Progenitor cell of endocrine pancreas (in vitro differentiated cells): ENCODE measurements around the gene ABI3BP. TPM values are rescaled to one million over a fixed set of nuclear protein-coding genes. Genes with fewer than 3 reads are reported as not detected.

Experiments used
- DNase-seq: peaks from one replicate; pipeline ENCODE4 v3.0.0; 2021; ENCODE audit warnings: low spot score; ENCODE audit not compliant: unreplicated experiment
- H3K27ac Mint-ChIP-seq: 2 replicates; pipeline ENCODE4 v1.8.0; 2021; ENCODE audit warnings: mild to moderate bottlenecking, moderate library complexity, mixed read lengths
- H3K27me3 Mint-ChIP-seq: 2 replicates; pipeline ENCODE4 v1.8.0; 2021; ENCODE audit warnings: mixed read lengths
- H3K36me3 Mint-ChIP-seq: 2 replicates; pipeline ENCODE4 v1.8.0; 2022; ENCODE audit warnings: mixed read lengths; ENCODE audit not compliant: insufficient read depth
- H3K4me1 Mint-ChIP-seq: 2 replicates; pipeline ENCODE4 v1.8.0; 2021; ENCODE audit warnings: low read depth, mixed read lengths
- H3K4me3 Mint-ChIP-seq: 2 replicates; pipeline ENCODE4 v1.8.0; 2021; ENCODE audit warnings: low read depth, mild to moderate bottlenecking, moderate library complexity, mixed read lengths
- H3K9me3 Mint-ChIP-seq: 2 replicates; pipeline ENCODE4 v1.8.0; 2021; ENCODE audit warnings: low read depth, mixed read lengths
- CTCF ChIP-seq: fragments of 200-600 bp; sonication (generic); IDR thresholded peaks from one replicate; pipeline ENCODE4 v1.5.0; 2021; ENCODE audit warnings: antibody characterized with exemption, mild to moderate bottlenecking; ENCODE audit not compliant: unreplicated experiment
- total RNA-seq: library from RNA; stranded (reverse); gene quantifications from 2 replicates; pipeline ENCODE4 v1.2.1, GENCODE V29; 2021

The ABI3BP gene
- total RNA-seq, 1 donor from 2014 or later: not detected

- no peak for DNase-seq
- Mint-ChIP-seq H3K27ac (no peak overlapping the region), H3K36me3 (no peaks in the 10 kb centered on the region), H3K27me3 (peaks cover 4% of the 10 kb centered on the region), H3K4me3 (no peak overlapping the region), H3K9me3 (no peaks in the 10 kb centered on the region), H3K4me1 (no peaks in the 10 kb centered on the region)
- no peak for TF ChIP-seq CTCF
These were observed 8.9 kb downstream of the ABI3BP start for GRCh38 chr3:100984308-100984707.

GRCh38 chr3:100982710-100983109, 10.5 kb downstream of the ABI3BP start:
- no peak overlapping the region for H3K27ac Mint-ChIP-seq
- no peak for TF ChIP-seq CTCF
- no peaks in the 10 kb centered on the region for H3K4me1 Mint-ChIP-seq
- H3K4me3 Mint-ChIP-seq: no peak overlapping the region
- DNase-seq: no peak
- no peaks in the 10 kb centered on the region for H3K9me3 Mint-ChIP-seq
- no peaks in the 10 kb centered on the region for H3K36me3 Mint-ChIP-seq
- H3K27me3 Mint-ChIP-seq: peaks cover 4% of the 10 kb centered on the region

- no peak for DNase-seq
- no peak overlapping the region for H3K27ac Mint-ChIP-seq
- H3K9me3 Mint-ChIP-seq: no peaks in the 10 kb centered on the region
- H3K27me3 Mint-ChIP-seq: peaks cover 4% of the 10 kb centered on the region
- TF ChIP-seq CTCF: no peak
- H3K4me1 Mint-ChIP-seq: no peaks in the 10 kb centered on the region
- no peak overlapping the region for H3K4me3 Mint-ChIP-seq
- H3K36me3 Mint-ChIP-seq: no peaks in the 10 kb centered on the region
These were observed 11.9 kb downstream of the ABI3BP start for GRCh38 chr3:100981164-100981911.

- DNase-seq: no peak
- Mint-ChIP-seq H3K4me1 (no peaks in the 10 kb centered on the region), H3K4me3 (no peak overlapping the region), H3K9me3 (no peaks in the 10 kb centered on the region), H3K27ac (no peak overlapping the region), H3K27me3 (peaks cover 4% of the 10 kb centered on the region), H3K36me3 (no peaks in the 10 kb centered on the region)
- no peak for TF ChIP-seq CTCF
These were observed 15.1 kb downstream of the ABI3BP start for GRCh38 chr3:100978011-100978659.

GRCh38 chr3:100976611-100977010, 16.6 kb downstream of the ABI3BP start:
- Mint-ChIP-seq H3K4me1 (no peaks in the 10 kb centered on the region), H3K4me3 (no peak overlapping the region), H3K36me3 (no peaks in the 10 kb centered on the region), H3K27me3 (peaks cover 4% of the 10 kb centered on the region), H3K9me3 (no peaks in the 10 kb centered on the region), H3K27ac (no peak overlapping the region)
- DNase-seq: no peak
- no peak for TF ChIP-seq CTCF
